ENCODE results near the gene SUGCT.

Gene SUGCT

DNA sequence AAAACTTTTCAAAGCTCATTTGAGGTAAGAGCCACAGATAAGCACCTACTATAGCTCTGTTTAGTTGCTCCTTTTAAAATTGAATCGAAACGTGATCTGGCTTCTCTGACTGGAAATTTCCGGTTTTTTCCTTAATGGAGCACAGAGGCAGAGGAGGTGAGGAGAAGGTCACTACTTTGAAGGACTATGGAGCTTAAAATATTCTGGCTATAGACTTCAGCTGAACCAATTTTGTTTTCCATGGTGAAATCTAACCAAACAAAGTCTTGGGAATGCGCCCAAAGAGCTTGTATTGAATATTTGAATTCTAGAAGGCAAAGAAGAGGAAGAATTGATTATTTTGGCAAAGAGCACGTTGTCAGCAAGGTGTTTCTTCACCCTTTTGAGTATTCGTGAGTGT lies 711.1 kb downstream of the SUGCT start:
- no peak for DNase-seq

DNA sequence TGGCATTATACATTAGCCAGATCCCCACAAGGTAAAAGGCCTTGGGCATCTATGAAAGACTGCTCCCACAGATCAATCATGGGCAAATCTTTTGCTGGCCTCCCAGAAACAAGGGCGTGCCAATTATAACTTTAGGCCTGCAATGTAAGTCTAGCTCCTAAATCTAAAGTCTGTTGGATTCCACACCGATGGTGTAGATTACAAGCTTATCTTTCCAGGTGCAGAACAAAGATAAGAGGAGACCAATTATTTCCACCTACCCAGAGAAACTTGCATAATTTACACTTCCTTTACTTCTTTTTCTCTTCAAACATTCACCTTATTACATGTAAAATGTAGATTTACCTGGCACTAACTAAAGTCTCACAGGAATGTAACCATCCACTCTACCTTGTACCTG lies 713.1 kb downstream of the SUGCT start:
- no peak for DNase-seq

DNA sequence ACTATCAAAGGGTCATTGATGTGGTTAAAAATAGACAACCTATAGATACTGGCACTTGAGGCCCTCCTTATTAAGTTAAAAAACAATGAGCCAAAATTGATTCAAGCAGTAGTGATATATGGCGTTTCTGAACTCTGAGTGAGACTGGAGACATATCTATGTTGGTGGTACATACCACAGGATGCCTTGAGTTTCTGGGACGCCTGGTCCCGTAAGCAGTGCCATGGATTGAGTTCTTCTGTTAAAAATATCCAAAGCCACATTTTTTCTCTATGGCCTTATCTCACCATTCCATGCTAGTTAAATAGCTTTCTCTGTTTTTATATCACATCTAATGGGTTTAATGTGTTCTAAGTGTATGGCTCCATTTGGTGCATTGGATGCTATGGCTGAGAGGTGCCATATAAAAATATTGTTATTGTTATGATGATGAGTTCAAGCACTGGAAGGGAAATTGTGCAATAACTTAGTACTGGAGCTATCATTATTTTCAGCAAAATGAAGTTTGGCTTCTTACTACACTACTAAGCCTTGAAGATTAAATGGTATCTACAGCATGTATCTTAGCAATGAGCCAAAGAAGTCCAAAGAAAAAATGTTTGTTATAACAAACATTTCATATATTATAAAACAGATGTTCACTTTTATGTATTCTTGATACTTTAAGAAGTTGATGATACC lies 713.9 kb downstream of the SUGCT start:
- no peak for DNase-seq

GRCh38 chr7:40850017-40850416 lies 715.2 kb downstream of the SUGCT start:
- no peak for DNase-seq

DNA sequence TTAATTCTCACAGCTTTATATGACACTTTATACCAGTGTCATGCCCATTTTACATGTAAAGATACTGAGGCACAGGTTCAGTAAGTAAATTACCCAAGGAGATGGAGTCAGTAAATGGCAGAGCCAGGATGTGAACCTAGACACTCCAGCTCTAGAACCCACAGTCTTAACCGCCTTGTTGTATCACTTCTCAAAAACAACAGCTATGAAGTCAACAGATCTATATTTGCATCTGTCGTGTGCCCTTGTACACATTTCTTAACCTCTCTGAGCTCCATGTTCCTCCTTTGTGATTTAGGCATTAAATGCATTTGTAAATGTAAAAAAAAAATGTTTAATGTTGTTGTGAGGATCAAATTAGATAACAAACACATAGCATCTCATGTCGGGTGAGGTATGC lies 716.2 kb downstream of the SUGCT start:
- no peak for DNase-seq

GRCh38 chr7:40859076-40859475 lies 724.3 kb downstream of the SUGCT start:
- no peak for DNase-seq

DNA sequence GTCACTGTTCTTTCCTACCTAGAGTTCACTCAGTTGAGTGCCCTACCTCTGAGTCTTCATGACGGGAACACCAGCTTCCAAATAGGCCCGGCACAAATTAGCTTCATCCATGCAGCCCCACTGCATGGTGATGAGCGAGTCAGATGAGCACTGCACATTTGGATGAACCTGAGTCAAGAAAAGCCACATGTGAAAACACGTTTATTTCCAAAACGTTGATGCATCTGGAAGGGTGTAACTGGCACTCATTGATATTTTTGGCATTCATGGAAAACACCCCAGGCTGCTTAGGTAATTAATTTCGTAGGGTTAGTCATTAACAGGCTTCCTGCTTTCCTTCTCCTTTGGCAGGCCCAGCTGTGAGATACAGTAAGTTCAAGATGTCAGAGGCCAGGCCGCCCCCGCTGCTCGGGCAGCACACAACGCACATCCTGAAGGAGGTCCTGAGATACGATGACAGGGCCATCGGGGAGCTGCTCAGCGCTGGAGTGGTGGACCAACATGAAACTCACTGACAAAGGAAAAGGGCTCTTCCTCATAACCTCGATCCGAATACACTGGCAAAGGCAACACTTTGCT lies 725.2 kb downstream of the SUGCT start:
- DNase-seq = no peak

- no peak for DNase-seq
Measured at GRCh38 chr7:40865441-40866233, 730.8 kb downstream of the SUGCT start.

- DNase-seq = no peak
Measured at GRCh38 chr7:40866601-40867000, 731.8 kb downstream of the SUGCT start.

- DNase-seq = no peak
Measured at GRCh38 chr7:40870108-40870507, 735.3 kb downstream of the SUGCT start.

- no peak for DNase-seq
Measured at GRCh38 chr7:40873248-40873647, 738.4 kb downstream of the SUGCT start.

GRCh38 chr7:40874756-40875155 lies 740.0 kb downstream of the SUGCT start:
- no peak for DNase-seq

GRCh38 chr7:40876601-40877000 lies 741.8 kb downstream of the SUGCT start:
- no peak for DNase-seq

GRCh38 chr7:40879941-40880543 lies 745.2 kb downstream of the SUGCT start:
- DNase-seq = no peak

- DNase-seq = no peak
Measured at GRCh38 chr7:40880581-40880980, 745.8 kb downstream of the SUGCT start.

- DNase-seq = no peak
Measured at GRCh38 chr7:40881405-40881926, 746.7 kb downstream of the SUGCT start.

DNA sequence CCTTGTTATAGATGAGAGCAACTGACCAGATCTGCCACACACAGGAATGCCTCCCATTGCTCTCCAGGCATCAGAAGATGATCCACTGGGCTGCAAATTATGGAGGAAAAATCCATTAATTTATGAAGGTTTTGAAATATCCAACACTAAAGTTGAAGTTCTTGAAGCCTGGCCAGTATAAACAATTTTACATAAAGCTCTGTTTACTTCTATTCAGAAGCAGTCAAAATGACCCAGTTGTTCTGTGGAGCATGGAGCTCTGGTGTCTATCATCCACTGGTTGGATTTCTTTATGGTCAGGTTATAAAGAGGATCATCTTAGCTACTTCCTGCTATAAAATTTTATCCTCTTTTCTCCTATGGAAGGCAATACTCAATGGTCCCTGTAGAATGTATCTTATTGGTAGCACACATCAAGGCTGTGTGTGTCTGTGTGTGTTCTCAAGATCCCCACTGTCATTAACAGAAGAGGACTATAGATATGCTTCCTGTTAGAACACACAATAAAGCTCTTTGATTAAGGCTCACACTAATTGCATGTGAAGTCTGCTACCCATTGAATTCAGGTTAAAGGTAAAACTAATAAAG lies 747.4 kb downstream of the SUGCT start:
- DNase-seq = no peak

GRCh38 chr7:40883826-40884225 lies 749.0 kb downstream of the SUGCT start:
- no peak for DNase-seq

DNA sequence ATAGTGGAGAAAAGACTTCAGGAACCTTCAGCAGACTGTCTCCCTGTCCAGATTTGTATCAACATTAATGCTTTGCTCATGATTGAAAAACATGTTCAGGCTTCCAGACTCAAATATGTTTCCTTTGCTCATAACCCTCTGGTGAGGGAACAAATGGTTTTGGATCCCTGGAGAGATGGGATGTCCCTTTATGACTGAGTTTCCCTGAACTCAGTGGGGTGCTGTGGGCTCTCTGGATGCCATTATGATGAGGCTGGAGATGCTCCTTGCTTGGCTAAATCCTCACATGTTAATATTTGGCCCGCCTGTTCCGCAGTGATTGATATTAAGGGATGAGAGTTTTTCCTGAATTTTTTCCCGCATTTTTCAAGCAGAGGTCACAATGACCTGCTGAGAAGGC lies 749.4 kb downstream of the SUGCT start:
- no peak for DNase-seq

DNA sequence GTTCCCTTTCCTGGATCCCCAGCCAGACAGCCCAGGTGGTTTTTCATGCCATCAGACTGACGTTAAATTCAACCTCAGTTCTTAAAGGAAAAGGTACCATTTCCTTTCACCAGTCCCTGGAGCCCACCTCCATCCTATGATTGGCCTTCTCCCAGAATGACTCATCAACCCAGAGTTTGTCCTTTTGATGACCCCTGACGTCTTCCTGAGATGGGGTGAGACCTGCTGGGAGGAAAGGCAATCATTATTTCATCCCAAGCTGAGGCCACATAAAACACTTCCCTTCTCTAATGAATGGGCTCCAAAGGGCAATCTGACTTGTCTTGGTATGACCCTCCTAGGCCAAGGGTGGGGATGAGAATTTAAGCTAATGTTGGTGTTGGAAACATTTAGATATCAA lies 750.7 kb downstream of the SUGCT start:
- no peak for DNase-seq

DNA sequence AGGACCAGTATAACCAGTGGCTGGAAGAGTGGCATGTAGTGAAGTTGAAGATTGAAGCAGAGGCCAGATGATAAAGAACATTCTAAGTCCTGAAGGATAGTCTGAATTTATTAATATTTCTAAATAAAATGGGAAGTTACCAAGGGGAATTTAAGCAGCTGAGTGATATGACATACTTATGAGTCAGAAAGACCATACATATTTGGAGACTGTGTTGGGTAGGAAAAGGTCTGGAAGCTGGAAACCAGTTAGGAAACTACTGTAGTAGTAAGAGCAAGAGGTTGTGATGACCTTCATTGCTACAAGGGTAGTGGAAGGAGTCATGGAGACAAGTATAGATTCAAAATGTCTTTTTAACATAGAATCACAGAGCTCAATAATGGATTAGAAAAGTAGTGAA lies 752.3 kb downstream of the SUGCT start:
- DNase-seq = no peak

DNA sequence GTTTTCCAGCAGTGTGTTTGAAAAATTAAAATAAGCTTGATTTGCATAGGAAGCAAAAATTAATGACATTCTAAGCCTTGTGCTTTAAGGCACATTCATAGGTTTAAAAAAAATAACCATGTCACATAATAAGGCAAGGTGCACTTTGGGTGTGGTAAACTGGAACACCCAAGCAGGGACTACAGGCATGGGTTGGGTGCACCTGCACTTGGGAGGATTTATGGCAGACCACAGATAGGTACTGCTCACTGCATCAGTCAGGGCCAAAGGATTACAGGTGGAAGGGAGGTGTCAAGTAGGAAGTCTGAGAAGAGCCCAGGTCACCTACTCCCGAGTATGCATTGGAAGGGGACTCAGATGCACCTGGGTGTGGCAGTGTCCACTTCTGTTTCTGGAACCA lies 753.7 kb downstream of the SUGCT start:
- DNase-seq = no peak

DNA sequence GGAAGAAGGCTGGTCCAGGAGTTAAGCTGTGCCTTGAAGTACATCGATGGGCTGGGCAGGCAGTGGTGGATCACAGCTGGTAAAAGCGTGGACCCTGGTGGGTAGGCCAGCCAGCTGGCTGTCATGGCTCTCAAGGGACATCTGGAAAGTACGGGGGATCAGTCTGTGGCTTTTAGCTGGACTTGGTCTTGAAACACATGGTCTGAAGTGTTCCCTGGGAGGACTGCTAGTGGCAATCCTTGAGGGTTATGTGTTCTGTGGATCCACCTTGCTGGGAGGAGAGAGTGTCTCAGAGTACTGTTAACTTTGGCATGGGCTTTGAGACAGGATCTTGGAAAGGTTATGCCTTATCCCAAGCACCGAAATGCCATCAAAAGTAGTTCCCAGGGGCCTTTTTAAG lies 754.3 kb downstream of the SUGCT start:
- no peak for DNase-seq
